H1 (cell line): ENCODE data around the gene HIC1.

Source experiments
- BRCA1 ChIP-seq: IDR thresholded peaks from 2 replicates; pipeline ENCODE4 v1.6.1; 2012; ENCODE audit warnings: low read depth, low read length, improper control_type of control experiment
- CBX8 ChIP-seq: fragments of 300-800, 300-1000 bp; sonication (generic); IDR thresholded peaks from 2 replicates; pipeline ENCODE4 v1.7.1; 2016; ENCODE audit warnings: low read depth, low read length, borderline replicate concordance
- CHD1 ChIP-seq: IDR thresholded peaks from 2 replicates; pipeline ENCODE4 v1.6.1; 2012; ENCODE audit warnings: low read depth, low read length, improper control_type of control experiment
- CTCF ChIP-seq, 3 experiments: IDR thresholded peaks; 1 replicate in 2 of 3; 2 replicates in 1 of 3; pipeline versions ENCODE4 v1.5.1 to v1.6.1; 2011; ENCODE audit warnings: low read length in 3 of 3, mild to moderate bottlenecking in 3 of 3, inconsistent platforms in 2 of 3, low read depth in 1 of 3, moderate library complexity in 1 of 3; ENCODE audit not compliant: insufficient read depth in 1 of 3; ENCODE audit errors: control extremely low read depth in 1 of 3
- E2F6 ChIP-seq: IDR thresholded peaks from 2 replicates; pipeline ENCODE4 v1.6.1; 2012; ENCODE audit warnings: inconsistent platforms
- EP300 ChIP-seq, 2 experiments: IDR thresholded peaks; 1 replicate in 1 of 2; 2 replicates in 1 of 2; pipeline ENCODE4 v1.6.1; 2011 to 2012; ENCODE audit warnings: low read depth in 2 of 2, low read length in 2 of 2, mild to moderate bottlenecking in 2 of 2, borderline replicate concordance in 1 of 2, inconsistent platforms in 1 of 2, moderate library complexity in 1 of 2
- GABPA ChIP-seq: IDR thresholded peaks from 2 replicates; pipeline ENCODE4 v1.6.1; 2011; ENCODE audit warnings: mild to moderate bottlenecking, low read length, moderate library complexity, borderline replicate concordance; ENCODE audit not compliant: insufficient read depth
- JUN ChIP-seq: IDR thresholded peaks from 2 replicates; pipeline ENCODE4 v1.6.1; 2011; ENCODE audit warnings: low read depth, mild to moderate bottlenecking, improper control_type of control experiment, low read length
- JUND ChIP-seq: IDR thresholded peaks from 2 replicates; pipeline ENCODE4 v1.6.1; 2011; ENCODE audit warnings: mild to moderate bottlenecking, improper control_type of control experiment, low read length
- POLR2AphosphoS5 ChIP-seq: IDR thresholded peaks from 2 replicates; pipeline ENCODE4 v1.6.1; 2011; ENCODE audit warnings: low read depth, low read length
- RAD21 ChIP-seq, 2 experiments: IDR thresholded peaks in 1 of 2; conservative IDR thresholded peaks in 1 of 2; 2 replicates each; pipeline ENCODE4 v1.6.1; 2011; ENCODE audit warnings: low read depth in 2 of 2, low read length in 2 of 2, improper control_type of control experiment in 1 of 2, inconsistent platforms in 1 of 2, mild to moderate bottlenecking in 1 of 2, moderate library complexity in 1 of 2
- TAF1 ChIP-seq: IDR thresholded peaks from 2 replicates; pipeline ENCODE4 v1.6.1; 2011; ENCODE audit warnings: mild to moderate bottlenecking, low read depth, low read length
- USF2 ChIP-seq: IDR thresholded peaks from 2 replicates; pipeline ENCODE4 v1.6.1; 2011; ENCODE audit warnings: low read length, improper control_type of control experiment
- ZNF274 ChIP-seq: IDR thresholded peaks from 2 replicates; pipeline ENCODE4 v1.7.0; 2012; ENCODE audit warnings: low read length, borderline replicate concordance; ENCODE audit errors: extremely low read depth

GRCh38 chr17:2035541-2036488 is 19.1 kb upstream of the HIC1 start:
- TF ChIP-seq E2F6 (no peak), JUND (no peak), CTCF (IDR thresholded peaks at IDR 0.05; ENCODE audit: control extremely low read depth in 1 of 3, insufficient read depth in 1 of 3, low read depth in 1 of 3, low read length in 3 of 3) (no peak), GABPA (no peak), TAF1 (no peak), ZNF274 (no peak), JUN (no peak), EP300 (IDR thresholded peaks at IDR 0.05; ENCODE audit: borderline replicate concordance in 1 of 2, low read depth in 2 of 2, low read length in 2 of 2) (no peak), CHD1 (no peak), POLR2AphosphoS5 (no peak), USF2 (no peak), BRCA1 (no peak), RAD21 (IDR thresholded peaks at IDR 0.05 in 1 of 2, conservative IDR thresholded peaks at IDR 0.05 in 1 of 2; ENCODE audit: low read depth in 2 of 2, low read length in 2 of 2) (no peak), CBX8 (no peak)
